HG02588 (cell line): Measurements from ENCODE around the gene HOTAIR.

ENCODE experiments used
- ATAC-seq: cut with Tn5 transposase; IDR thresholded peaks from one replicate; pipeline ENCODE4 v1.9.1; 2021; ENCODE audit warnings: mild to moderate bottlenecking, moderate library complexity; ENCODE audit not compliant: unreplicated experiment

HOTAIR gene

DNA sequence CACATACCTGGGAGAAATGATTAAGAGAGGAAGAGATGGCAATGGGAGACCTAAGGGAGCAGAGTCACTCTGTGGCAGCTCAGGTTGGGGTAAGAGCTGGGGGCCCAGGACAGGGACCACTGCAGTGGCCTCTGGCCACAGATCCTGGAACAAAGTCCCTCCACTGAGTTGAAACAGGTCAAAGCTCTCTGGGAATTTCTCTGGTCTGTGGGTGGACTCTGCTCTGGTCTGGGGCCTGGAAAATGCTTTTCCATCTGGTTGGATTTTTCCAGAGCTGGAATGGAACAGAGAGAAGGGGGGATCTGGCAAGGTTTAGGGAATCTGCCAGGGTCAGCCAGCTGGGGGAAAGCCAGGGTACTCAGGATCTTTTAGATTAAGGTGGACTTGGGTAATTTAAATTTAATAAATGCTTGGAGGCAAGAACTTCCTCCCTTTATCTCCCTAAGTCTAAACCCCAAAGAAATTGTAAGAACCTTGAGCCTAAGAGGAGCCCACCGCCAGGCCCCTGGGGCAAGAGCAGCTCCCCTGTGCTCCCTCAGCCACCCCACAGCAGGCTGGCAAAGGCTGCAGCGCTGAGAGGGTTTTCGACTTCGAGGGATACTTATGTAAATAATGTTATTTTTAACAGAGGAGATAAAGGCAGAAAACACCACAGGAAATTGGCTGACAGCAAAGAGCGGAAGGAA lies 13.9 kb upstream of the HOTAIR start:
- no peak for ATAC-seq

GRCh38 chr12:53987787-53988230 lies 13.1 kb upstream of the HOTAIR start:
- no peak for ATAC-seq

GRCh38 chr12:53986686-53987483 lies 12.1 kb upstream of the HOTAIR start:
- no peak for ATAC-seq

DNA sequence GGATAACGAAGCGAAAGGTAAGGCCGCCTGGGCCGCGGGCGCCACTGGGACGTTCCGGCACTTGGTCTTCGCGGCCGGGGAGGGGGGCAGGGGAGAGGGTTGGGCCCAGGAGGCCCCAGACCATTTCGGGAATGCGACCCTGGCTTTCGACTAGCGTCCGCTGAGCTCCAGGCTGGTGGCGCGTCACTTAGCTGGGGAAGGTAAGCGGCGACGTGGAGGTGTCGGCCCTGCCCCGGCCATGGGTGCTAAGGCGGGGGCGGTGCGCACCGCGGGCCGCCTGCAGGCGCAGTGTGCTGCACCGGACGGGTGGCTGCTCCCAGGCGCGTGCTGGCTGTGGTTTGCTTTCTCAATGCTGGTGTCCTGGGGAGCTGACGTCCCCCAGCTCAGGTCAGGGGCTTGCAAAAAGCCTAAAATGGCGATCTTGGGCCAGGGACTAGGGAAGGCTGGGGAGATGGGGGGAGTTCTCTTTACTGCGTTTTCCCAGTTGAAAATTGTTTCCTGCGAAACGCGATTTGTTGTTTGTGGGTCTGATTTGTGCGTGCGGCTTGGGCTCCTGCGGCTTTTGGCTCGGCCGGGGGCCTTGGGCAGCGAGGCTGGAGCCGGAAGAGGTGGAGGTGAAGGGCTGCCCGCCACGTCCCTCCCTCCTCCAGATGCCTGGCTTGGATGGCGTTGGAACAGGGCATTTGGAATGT lies 11.4 kb upstream of the HOTAIR start:
- no peak for ATAC-seq

- ATAC-seq: no peak
Measured at GRCh38 chr12:53985692-53985993, 10.9 kb upstream of the HOTAIR start.

- no peak for ATAC-seq
Measured at GRCh38 chr12:53984901-53985691, 10.3 kb upstream of the HOTAIR start, which contains the start of gene HOXC10. HOXC10 (plus strand) TSS chr12:53985146; CDS start chr12:53985260, 114 bp downstream.

DNA sequence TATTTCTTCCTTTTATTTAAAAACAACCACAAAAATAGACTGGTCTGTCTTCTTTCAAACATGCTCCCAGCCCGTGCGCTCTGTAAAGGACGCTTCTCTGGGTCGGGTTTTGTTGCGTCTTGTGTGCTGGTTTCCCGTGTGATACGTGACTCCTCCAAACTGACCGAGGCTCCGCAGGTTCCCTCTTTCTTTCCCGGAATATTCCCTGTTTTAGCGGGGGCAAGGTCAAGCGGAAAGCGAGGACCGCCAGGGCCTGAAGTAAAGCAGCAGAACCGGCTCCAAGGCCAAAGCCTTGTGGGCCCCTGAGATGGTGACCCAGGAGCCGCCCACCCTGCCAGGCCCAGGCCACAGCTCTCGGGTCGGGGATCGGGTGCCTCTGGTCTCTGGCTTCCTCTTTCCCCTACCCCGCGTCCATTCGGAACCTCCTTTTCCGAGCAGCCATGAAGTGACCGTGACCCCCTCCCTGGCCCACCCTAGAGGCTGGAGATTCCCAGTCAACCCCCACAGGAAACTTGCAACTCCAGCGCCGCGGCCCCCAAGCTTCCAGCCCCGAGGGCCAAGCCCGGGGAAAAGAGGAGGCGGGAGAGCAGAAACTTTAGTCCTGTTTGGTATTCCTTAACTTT lies 9.3 kb upstream of the HOTAIR start:
- no peak for ATAC-seq

GRCh38 chr12:53983568-53983949 lies 8.8 kb upstream of the HOTAIR start:
- ATAC-seq: no peak

DNA sequence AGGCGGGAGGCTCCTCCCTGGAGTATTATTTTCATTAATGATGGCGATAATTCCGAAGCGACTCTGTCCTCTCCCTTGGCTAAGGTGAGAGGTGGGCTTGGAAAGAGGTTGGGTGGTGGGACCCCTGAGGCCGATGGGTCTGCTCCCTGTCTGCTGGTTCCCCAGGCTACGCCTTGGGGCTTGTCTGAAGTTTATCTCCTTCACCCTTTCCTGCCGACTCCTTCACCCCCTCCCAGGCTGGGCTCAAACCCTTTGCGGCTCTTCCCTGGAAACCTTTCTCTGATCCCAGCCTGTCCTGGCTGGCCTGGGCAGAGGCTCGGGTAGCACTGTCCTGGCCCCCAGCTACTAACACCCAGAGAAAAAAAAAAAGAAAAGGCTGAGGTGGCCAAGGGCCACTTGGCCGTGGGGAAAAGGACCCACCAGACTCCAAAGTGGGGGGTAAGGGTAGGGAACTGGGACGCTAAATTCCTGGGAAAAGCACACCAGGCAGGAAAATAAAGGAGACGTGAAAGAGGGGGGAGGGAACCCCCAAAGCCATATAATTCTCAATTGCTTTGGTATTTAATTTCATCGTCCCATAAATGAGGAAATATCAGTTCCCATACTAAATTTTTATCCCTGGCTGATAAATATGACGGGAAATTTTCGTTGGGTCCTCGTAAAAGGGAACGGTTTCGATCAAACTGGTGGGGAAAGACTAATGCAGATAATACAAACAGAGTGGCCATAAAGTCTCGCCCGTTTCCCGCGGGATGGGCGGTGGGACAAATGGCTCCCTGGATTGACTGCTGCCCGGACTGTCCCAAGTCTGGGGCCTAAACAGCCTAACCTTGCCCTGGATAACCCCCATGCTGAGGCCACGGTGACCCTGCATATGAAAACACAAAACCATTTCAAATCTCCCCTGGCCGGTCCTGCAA lies 8.2 kb upstream of the HOTAIR start:
- ATAC-seq: no peak

DNA sequence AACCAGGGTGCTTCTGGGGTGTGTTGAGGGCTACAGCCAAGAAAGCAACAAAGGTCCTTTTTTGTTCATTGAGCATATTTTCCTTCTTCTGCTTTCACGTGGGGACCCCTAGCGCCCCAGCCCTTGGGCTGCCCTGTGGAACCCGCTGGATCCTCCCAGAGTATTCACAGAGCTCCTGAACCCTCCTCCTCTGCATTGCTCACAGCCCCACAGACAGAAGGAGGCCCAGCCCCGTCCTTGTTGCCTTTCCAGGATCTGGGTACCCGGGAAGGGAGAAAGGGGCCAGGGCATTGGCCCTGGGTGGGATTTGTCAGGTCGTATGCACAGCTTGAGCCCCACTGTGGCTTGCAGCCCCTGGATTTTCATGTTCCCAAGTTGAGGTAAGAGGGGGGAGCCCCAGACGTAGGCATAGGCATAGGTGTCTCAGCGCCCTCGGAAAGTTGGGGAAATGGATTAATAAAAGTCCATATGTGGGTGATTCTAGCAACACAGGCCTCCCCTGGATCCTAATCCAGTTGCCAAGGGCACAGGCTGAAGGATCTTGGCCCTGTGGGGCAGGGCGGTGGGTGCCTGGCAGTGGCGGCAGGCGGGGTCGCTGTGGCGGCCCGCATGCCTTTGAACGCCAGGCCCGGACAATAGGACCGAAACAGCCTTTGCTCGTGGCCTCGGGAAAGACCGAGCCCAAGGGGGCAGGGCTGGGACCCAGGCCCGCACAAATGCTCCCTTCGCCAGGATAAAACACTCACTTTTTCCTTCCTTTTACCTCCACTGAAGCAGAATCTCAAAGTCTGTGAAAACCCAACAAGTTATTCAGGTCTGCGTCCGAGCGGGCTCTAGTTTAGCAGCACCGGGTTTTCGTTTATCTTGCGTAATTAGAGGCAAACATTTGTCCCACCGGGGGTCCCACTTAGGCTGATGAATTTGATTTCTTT lies 7.1 kb upstream of the HOTAIR start:
- no peak for ATAC-seq

DNA sequence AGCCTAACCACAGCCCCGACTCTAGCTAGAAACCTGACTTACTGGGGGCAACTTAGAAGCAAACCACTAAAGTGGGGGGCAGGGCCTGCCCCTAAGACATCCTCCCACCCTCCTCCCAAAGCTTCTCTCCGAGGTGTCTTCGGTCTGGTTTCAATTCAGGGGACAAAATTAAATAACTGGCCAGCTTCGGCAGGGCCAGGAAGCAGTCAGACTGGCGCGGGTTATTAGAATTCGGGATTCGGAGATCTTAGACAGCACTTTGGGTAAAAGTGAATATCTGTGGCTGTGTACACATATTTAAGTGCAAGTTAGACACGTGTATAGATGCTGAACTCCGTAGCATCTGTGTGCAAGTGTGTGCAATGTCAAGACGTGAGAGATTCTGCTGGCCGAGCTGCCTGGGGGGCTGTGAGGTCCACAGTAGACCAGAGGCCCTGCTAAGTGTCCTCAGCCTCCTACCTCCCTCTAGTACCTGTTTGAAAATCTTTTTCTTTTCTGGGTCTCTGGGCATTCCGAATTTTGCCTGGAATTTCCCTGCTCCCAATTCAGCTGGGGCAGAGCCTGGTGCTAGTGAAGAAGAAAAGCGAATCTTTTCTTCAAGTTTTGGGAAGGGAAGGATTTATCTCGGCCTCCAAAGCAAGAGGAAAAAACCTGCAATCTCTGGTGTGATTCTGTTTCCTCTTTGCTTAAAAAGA lies 6.2 kb upstream of the HOTAIR start:
- ATAC-seq: no peak

- no peak for ATAC-seq
Measured at GRCh38 chr12:53980104-53980801, 5.5 kb upstream of the HOTAIR start.

DNA sequence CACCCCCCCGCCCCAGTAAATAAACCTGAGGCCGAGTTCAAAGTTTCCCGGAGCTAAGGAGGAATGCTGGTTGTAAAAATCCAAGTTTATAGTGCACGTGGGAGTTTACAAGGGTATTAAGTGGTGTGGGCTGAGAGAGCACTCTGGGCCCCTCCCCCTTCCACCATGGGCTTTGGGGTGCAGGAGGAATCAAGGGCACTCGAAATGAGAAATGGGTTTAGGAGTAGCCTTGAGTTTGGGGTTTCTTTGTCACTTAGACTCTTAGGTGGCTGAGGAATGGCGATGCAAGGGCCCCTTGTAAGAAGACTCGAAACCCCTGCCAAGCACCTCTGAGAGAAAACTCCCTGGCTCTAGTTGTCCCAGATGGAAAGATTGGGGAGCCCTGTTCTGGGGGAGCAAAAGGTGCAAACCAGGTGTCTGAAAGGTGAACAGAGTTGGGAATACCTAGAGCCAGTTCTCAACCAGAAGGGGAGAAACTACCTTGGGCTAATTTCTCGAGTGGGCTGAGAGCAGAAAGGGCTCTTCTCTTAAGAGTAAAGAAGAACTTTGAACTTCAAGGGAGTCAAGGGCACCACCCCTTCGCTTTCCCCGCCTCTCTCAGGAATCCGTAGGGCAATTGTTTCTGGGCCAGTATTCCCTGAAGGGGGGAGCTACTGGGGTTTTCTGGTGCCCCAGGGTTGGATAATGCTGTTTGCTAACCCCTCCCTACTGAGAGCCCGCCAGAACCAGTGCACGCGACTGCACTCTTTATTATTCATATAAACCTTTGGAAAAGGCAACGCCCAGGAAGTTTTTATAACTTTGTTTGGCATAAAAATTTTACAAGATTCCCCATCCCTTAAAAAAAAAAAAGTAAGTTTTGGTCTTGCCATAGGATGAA lies 4.0 kb upstream of the HOTAIR start:
- no peak for ATAC-seq

- no peak for ATAC-seq
Measured at GRCh38 chr12:53977596-53978445, 3.1 kb upstream of the HOTAIR start.

DNA sequence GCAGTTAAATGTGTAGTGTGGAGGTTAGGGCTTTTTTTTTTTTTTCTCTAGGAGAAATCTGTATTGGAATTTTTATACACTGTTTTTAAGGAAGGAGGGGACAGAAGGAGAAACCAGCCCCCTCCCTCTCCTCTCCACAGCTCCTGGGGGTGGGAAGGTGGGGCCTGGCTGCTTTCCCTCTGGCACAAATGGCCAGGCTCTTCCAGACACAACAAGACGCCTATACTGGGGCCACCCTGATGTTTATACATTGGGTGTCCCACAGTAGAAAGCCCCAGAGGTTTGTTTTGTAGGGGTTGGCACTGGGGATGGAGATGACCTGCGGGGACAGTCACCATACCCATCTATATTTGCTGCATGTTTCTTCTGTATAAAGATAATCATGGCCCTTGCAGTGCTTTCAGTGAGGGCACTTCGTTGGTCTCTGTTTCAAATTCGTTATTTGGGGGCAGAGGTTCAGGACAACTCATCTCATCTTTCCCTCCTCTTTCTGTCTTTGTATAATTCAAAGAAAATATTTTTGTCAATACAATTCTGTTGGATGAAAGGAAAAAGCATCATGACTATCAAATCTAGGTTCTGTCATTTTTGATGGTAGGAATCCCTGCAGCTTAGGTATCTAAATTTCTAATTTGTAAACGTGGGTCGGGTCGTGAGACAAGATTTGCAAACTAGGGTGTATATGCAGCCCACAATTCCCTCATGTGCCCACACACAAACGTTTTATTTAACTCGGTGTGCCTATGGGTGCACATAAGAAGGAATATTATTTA lies 2.3 kb upstream of the HOTAIR start:
- no peak for ATAC-seq
